ENCODE results near the gene CHD8.
A peak's percentile ranks its signal among the peaks of the same experiment; 100 is the strongest.

The CHD8 gene

DNA sequence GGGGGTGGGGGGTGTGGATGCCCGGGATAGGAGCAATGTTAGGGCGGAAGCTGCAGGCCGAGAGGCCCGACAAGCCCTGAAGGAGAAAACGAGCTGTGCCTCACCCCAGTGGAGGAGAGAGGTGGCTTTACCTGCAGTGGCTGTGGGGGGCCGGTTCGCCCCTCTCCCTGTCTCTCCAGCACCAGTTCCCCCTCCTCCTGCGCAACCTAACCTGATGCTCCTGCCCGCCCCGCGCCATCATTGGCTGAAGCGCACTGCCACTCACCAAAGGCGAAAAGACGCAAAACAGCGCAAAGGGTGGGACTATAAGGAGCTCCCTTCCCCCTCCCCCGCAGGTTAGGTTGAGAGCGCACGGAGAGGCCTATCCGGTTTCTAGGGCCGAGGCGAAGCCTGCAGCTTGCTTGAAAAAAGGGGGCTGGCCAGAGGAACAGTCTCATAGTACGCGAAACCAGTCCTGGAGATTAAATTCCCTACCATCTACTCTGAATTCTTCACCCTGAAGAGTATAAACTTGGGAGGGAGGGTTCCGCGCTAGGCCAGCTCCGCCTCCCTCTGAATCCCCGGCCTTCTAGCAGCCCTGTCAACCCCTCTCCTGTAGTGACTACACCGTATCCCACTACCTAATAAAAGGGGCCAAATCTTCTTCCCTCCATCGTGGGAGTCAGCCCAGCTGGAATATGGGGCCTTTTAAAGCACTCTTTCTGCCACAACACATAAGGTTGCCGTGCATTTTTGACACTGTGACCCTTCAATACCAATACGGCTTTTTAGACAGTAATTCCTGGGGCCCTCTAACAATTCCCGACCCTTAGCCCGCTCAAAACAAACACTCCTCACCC is 18.6 kb downstream of the CHD8 start:
- DNase-seq (ENCODE audit: low read depth): peak; percentile 96

DNA sequence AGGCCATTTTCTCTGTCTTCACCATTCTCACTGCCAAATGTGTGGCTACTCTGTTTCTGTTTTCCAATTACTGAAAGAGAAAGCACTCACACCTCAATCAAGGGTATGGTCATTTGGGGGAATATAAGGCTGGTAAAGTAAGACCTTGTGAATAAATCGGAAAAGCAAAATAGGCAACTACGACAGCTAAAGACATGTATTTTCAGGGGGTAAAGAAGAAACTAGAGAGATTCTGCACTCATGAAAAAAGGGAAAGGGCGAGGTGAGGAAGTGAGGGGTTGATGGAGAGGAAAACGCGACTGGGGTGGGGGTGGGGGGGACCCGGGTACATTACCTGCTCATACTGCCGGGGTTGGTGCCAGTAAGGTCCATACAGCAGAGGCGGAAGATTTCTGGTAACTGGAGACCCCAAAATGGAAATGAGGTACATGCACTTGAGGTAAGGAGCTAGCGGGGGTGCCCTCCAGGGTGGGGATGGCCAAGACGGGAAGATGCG is 19.3 kb downstream of the CHD8 start:
- no peak for DNase-seq (ENCODE audit: low read depth)

DNA sequence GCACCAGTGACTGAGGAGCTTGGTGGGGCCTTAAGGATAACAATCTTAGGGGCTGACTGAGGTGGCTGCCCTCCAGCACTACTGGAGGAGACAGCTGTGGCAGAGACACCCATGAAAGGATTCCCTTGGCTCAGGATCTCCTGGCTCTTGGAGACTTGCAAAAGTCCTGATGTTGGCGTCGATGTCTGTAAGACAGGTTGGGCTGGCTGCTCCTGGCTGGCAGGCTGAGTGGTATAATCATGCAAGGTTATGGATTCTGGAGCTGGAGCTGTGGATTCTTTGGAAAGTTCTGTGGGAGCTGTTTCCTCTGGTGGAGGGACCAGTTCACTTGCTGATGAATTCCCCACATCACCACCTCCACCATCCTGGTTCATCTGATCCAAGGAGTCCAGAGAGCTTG is 24.8 kb downstream of the CHD8 start:
- DNase-seq (ENCODE audit: low read depth): no peak

DNA sequence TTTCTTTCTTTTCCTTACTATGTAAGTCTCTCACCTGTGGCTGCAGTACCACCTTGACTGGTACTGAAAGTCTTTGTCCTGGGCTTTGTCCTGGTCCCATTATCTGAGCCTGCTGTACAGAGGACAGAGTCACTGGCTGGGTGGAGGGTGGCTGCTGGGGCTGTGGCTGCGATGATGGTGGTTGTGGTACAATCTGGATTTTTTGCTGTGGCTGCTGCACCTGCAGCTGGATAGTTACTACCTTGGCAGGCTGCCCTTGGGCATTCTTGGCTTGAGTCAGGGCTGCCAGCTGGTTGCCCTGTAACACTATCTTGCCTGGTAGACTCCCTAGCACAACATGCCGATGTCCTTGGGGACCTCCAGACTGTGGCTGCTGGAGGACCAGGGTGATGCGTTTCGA is 27.0 kb downstream of the CHD8 start:
- no peak for DNase-seq (ENCODE audit: low read depth)

DNA sequence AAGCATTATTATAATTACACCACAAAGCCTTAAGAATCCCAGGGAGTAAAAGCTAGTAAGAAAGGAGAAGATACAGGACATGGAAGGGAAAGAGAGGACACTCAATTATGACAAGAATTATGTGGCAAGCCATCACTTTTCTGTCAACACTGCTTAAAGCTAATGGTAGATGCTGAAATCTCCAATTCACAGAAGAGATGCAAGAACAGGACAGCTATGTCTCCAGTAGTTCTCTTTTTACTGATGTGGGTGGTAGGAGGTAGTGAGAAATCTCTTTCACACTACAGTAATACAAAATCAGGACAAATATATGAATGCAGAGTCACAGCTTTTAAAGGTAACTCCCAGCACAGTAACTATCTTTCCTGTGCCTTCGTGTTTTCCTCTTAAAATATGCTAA is 29.2 kb downstream of the CHD8 start:
- DNase-seq (ENCODE audit: low read depth): no peak

DNA sequence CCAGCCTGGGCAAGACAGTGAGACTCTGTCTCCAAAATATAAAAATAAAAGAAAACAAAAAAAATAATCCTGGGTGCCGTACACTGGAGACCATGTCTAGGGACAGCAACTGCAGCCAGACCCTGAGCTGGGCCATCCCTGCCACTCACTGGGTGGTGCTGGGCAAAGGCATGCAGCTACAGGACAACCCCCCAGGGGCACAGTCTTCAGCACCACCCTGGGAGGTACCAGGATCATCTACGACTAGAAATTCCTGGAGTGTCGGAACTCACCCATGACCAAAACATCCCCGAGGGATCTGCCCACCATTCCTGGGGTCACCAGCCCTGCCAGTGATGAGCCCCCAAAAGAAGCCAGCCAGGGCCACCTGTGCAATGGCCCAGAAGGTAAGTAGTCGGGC is 36.4 kb downstream of the CHD8 start:
- no peak for DNase-seq (ENCODE audit: low read depth)

DNA sequence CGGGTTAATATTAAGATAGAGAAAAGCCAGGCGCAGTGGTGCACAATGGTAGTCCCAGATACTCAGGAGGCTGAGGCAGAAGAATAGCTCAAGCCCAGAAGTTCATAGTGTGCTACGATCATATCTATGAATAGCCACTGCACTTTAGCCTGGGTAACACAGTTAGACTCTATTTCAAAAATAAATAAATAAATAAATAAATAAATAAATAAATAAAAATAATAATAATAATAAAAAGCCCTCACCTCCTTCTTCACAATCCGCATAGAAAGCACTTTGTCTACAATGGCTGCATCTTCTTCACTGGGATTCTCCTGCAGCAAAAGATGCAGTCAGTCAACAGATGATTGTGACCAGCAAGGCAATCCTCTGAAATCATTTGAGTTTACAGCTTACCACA is 40.6 kb downstream of the CHD8 start:
- DNase-seq (ENCODE audit: low read depth): no peak

DNA sequence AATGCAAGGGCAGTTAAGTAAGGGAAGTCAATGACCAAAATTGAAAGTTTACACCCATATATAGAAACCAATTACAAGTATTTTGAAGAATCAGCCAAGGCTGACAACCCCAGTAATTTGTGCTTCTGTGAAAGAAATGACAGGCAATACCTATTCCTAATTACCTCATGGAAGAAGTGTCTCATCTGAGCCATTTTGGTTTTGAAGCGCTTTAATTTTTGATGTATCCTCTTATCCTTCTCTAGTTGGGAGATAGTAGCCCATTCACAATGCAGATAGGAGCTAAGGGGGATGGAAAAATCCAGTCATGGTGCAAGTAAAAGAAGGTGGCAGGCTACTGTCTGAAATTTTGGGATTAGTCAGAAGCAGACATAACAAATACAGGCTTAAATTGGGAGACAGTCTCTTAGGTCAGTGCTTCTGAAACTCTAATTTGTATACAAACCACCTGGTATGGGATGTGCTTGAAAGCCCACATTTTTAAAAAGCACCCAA is 41.7 kb downstream of the CHD8 start:
- no peak for DNase-seq (ENCODE audit: low read depth)

DNA sequence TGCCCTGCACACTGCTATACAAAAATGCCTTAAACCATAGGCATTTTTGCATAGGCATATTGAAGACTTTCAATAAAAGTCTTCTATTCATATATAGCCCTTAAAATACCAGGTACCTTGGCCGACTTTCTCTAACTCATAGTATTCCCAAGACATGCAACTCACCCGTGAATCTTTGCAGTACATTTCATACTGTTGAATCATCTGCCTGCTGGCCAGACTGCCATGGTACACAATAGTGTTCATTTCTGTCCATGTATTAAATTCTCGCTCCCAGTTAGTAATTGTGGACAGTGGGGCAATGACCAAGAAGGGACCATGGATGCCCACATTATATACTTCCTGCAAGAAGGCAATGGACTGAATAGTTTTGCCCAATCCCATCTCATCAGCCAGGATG is 47.8 kb downstream of the CHD8 start:
- no peak for DNase-seq (ENCODE audit: low read depth)

DNA sequence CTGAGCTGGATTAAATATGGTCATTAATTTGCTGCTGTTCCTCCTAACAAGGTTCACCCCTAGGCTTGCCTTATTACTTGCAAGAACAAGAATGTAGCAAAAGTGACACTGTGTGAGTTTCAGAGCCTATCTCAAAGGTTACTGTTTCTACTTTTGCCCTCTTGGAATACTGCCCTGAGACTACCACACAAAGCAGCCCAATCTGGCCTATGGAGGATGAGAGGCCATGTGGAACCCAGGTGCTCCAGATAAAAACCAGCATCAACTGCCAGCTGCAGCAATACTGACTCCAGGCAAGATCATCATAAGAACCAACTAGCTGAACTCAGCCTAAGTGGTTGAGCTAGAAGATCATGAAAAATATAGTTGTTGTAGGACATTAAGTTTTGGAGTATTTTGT is 49.7 kb downstream of the CHD8 start:
- no peak for DNase-seq (ENCODE audit: low read depth)

DNA sequence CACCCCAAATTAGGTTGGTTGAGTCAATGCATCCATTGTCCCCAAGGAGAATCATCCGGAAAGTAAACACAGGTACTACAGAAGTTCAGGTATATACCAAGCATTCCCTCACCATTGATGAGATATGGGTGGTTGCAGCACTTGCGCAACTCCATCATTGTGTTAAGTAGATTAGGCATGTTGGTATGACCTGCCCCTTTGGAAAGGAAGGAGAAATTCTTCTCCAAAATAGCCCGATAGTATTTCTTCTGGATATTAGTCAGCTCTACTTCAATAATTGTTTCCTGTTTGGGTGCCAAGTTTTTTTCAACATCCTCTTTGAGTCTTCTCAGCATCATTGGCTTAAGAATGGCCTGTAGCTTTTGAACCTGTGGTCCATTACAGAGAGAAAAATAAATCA is 50.8 kb downstream of the CHD8 start:
- no peak for DNase-seq (ENCODE audit: low read depth)

DNA sequence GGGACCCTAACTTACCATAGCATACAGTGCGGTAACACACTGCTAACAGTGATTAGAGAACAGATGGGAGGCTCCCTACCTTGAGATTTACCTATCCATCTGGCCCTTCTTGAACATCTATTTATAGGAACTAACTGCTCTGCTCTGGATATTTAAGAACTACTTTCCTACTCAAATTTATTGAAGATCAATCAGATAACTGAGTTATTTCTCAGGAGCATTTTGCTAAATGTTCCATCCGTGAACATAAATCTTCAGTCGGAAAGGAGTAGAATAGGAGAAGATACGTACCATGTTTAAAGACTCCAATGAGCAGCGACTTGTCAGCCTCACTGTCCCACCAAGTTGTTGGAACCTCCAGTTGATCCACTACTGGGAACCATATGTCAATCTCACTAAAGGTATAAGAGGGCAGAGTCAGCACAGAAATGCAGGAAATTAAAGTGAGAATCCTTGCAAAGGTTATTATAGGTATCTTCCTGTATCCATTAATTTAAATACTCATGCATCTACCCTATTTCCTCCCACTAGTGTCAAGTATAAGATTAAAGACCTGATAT is 56.5 kb downstream of the CHD8 start:
- no peak for DNase-seq (ENCODE audit: low read depth)

DNA sequence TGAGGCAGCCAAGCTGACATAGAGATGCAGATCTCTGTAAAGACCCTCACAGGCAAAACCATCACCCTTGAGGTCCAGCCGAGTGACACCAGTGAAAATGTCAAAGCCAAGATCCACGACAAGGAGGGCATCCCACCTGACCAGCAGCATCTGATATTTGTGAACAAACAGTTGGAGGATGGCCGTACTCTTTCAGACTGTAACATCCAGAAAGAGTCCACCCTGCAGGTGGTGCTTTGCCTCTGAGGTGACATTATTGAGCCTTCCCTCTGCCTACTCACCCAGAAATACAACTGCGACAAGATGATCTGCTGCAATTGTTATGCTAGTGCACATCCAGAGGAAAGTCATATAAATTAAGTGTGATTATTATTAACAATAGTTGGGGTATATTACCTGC is 57.0 kb downstream of the CHD8 start:
- no peak for DNase-seq (ENCODE audit: low read depth)

DNA sequence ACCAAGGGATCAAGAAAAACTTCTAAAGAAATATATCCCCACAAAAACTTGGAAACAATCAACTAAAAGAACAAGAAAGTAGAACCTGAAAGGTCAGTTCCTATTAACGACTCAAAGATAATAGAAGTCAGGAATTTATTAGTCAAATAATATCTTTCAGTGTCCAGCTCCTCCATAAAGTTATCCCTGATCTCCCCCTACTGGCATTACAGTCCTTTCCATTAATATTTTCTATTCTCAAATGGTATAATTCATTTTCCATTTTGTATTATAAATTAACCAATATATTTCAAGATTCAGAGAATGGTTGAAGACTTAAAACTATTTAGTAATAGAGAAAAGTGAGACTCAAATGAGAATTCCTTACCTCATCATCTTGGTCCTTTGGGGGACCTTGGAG is 60.5 kb downstream of the CHD8 start:
- no peak for DNase-seq (ENCODE audit: low read depth)

DNA sequence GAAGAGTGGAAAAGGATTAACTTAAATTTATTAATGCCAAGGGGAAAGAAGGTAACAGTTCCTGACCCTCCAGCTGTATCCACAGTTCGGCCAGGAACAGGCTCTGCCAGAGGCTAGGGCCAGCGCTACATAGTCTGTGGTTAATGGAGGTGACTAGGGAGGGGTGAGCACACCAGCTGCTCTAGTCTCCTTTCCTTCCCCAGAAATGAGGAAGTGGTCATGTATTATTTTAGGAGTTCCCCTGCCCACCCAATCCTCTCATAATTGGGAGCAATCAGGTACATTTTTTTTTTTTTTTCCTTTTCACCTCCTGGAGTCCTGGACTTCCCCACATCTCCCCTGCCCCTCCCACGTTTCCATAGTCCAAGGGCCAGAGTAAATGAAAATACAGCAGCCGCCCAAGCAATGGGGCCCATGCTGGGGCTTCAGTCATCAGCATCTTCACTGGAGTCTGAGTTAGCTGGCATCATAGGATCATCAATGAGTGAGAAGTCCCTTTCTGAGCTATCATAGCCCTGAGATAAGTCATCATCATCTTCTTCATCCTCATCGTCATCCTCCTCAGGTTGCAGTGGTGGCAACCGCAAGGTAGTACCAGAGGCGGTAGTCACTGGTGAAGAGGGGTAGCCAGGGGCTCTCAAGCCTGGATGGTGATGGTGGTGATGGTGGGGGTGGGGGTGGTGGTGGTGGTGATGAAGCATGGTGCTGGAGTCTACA is 70.6 kb downstream of the CHD8 start:
- no peak for DNase-seq (ENCODE audit: low read depth)

DNA sequence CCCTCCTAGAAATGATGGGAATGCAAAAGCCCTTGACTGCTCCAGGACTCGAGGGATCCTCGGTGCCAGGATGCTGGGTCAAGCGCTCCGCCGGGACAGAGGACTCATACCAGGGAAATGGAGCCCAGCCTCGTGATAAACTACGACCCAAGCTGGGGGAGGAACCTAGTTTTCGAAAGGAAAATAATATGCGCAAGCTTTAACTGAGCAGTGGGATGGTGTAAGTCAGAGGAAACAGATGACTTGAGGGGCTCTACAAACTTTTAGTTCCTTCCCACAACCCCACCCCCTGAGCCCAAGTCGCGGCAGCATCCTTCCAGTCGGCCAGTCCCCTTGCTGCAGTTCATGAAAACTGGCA is 71.5 kb downstream of the CHD8 start:
- no peak for DNase-seq (ENCODE audit: low read depth)

DNA sequence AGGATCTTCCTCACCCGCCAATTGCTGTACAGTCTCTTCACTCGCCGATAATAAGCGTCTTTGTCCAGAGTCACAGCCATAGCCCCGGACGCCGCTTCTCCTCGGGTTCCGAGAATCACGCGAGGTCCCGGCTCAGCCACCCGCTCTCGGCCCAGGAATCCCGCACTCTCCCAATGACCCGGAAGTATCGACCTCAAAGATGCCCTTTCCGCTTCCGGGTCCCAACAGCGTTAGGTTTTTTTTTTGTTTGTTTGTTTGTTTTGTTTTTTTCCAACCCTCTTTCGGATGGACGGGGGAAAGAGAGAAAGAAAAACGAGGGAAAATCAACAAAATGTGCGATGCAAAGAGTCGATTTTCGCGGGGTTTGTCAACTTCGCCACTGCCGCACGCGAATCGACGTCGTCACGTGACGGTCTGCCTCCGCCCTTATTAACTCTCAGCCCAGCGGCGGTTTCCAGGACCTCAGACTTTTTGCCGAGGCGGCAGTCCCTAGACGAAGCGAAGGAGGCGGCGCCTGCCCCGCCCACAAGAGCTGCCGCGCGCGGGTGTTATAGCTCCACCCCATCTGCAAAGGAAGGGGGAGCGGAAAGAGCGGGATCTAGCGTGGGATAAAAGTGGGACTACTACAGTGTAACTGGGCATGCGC is 72.0 kb downstream of the CHD8 start, which contains the start of gene SUPT16H:
SUPT16H (minus strand) TSS at position 172 of the 646 bp plus-strand sequence; CDS start at position 80, 92 bp downstream.
- peak; percentile 88 for DNase-seq (ENCODE audit: low read depth)

DNA sequence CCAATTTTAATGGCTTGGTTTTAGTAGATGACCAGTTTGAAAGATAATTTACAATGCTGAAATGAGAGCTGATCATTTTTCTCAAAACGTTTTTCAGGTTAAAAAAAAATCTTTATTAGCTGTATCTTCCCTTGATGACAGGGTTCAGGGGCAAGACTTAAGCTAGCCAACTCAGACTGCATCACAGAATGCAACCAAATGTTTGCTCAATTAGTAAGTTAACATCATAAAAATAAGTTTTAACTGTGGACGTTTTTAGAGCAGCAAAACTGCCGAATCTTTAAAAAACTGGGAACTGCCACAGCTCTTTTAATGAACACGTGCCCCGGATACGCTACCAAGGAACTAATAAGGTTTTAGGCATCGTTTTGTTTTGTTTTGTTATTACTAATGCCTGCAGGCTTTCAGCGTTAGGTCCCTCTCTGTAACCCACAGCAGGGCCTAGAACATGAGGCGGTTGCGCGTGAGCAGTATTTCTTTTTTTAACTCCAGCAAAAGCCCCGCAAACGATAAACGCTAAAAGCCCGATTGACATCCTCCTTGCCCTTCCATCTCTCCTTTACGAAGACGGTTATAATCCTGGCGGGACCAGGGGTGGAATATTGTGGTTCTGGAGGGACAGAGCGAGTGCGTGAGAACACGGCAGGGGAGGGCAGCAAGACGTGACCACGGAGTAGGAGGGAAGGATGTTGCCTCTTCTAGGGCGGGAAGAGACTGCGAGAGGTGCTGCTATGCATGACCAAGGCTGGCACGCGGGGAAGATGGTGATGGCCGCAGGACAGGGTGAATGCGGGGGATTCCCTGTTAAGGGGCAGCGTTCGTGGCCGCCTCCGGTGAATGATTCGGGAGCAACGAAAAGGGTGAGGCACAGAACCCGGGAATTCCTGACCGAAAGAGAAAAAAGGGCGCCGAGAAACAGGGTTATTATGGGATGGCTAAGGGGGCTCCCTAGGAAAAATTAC is 72.8 kb downstream of the CHD8 start:
- peak; percentile 21 for DNase-seq (ENCODE audit: low read depth)

DNA sequence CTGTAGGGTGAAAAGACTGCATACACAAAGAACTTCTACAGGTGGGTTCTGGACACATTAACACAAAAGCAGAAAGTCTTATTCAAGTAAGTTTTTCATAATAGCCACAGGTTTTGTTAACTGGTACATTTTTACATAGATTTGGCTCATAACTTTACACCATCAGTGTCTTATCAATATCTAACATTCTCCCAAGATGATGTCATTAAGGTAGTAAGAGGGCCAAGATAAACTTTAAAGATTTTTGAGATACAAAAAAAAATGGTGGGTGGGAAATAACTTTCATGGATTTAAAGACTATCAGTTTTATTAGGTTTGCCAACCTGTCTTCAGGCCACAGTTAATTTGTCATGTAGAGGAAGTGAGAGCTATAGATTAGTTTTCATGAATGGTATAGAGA is 73.8 kb downstream of the CHD8 start:
- no peak for DNase-seq (ENCODE audit: low read depth)

DNA sequence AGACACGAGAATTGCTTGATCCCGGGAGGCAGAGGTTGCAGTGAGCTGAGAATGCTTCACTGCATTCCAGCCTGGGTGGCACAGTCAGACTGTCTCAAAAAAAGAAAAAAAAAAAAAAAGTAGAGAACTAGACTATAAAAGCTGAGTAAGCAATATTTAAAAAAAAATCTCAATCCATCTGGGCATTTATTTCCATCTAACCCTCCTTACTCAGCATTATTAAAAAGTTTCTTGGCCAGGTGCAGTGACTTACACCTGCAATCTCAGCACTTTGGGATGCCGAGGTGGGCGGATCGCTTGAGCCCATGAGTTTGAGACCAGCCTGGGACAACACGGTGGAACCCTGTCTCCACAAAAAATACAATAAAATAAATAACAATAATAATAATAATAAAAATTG is 76.6 kb downstream of the CHD8 start:
- DNase-seq (ENCODE audit: low read depth): no peak

DNA sequence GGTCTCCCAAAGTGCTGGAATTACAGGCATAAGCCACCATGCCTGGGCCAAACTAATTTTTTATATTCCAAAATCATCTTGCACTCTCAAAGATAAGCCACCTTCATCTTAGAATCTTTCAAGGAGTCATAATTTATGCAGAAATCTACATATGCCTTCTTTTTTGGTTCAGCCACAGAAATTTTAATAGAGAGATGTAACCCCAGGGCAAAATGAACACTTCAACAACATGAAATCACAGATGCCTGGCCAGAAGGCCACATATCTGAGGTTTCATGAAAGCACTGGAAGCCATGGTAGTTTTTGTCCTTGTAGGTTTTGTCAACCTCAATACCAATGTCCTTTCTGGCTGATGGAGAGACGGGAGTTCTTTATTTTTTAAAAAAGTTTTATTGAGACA is 81.9 kb downstream of the CHD8 start:
- no peak for DNase-seq (ENCODE audit: low read depth)

Data from stimulated activated CD8-positive, alpha-beta memory T cell treated with anti-CD3 and anti-CD28 coated beads, Interleukin-12 subunit alpha, Interleukin-12 subunit beta, amount 100 ng/mL, for 4 hours (primary cell).